Erythroblast (primary cell): Measurements from ENCODE around the gene TREML2.

Experiments used
- GATA1 ChIP-seq: IDR thresholded peaks from 2 replicates; pipeline ENCODE4 v1.6.1; 2011; ENCODE audit warnings: low read depth, mild to moderate bottlenecking, control low read depth, low read length, moderate library complexity
- POLR2A ChIP-seq: IDR thresholded peaks from 2 replicates; pipeline ENCODE4 v1.6.1; 2011; ENCODE audit warnings: mild to moderate bottlenecking, low read length

DNA sequence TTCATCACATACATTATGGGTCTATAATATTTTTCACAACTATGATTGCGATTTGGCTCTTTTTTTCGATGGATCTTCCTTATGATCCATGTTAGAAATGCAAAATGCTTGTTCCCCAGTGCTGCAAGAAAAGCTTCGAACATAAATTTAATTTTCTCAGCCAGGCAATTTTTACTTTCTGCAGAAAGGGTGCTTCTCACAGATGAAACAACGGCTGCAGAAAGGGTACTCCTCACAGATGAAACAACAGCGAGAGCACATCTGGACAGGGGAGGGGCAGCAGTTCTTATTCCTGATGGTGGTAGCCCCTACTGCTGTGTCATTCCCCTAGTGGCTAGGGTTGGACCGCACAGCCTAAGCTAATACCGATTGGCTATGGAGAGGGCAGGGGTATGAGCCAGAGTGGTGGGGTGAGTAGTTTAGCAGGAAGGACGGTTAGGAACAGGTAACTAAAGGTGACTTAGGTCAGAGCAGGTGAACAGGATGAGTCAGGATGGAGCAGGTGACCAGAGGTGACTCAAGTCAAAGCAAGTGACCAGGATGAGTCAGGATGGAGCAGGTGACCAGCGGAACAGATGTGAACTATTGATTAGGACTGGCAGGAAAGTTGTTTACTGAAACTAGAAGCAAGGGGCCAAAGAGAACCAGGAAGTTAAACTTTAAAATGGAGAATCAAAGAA lies 13.8 kb upstream of the TREML2 start:
- TF ChIP-seq POLR2A (no peak), GATA1 (no peak)
